GM23248 (cell line): Measurements from ENCODE around the gene KNSTRN. TPM values are rescaled to one million over a fixed set of nuclear protein-coding genes. Genes with fewer than 3 reads are reported as not detected.

ENCODE experiments used
- DNase-seq: peaks from one replicate; pipeline ENCODE4 v3.0.0-alpha.2; 2015
- H2AFZ ChIP-seq: fragments of 200-600 bp; sonication (generic); 2 replicates; pipeline ENCODE4 v1.6.1; 2016; ENCODE audit warnings: antibody characterized with exemption
- H3F3A ChIP-seq: fragments of 200-600 bp; sonication (generic); 2 replicates; pipeline ENCODE4 v1.6.1; 2016; ENCODE audit warnings: mild to moderate bottlenecking, antibody characterized with exemption, mixed run types; ENCODE audit not compliant: insufficient read depth
- H3K27ac ChIP-seq: fragments of 200-600 bp; sonication (generic); 2 replicates; pipeline ENCODE4 v1.5.1; 2016; ENCODE audit warnings: mild to moderate bottlenecking
- H3K27me3 ChIP-seq: fragments of 200-600 bp; sonication (generic); replicated peaks from 2 replicates; pipeline ENCODE4 v1.6.1; 2016; ENCODE audit warnings: mild to moderate bottlenecking; ENCODE audit not compliant: insufficient read depth
- H3K36me3 ChIP-seq: fragments of 200-600 bp; sonication (generic); 2 replicates; pipeline ENCODE4 v1.6.1; 2016; ENCODE audit warnings: low read depth, mild to moderate bottlenecking
- H3K4me1 ChIP-seq: fragments of 200-600 bp; sonication (generic); 2 replicates; pipeline ENCODE4 v1.6.1; 2016; ENCODE audit warnings: mild to moderate bottlenecking; ENCODE audit not compliant: insufficient read depth
- H3K4me2 ChIP-seq: fragments of 200-600 bp; sonication (generic); one replicate; pipeline ENCODE4 v1.6.1; 2016; ENCODE audit warnings: mild to moderate bottlenecking; ENCODE audit not compliant: unreplicated experiment
- H3K4me3 ChIP-seq: fragments of 200-600 bp; sonication (generic); 2 replicates; pipeline ENCODE4 v1.5.1; 2016; ENCODE audit warnings: mild to moderate bottlenecking
- H3K79me2 ChIP-seq: fragments of 200-600 bp; sonication (generic); 2 replicates; pipeline ENCODE4 v1.6.1; 2016; ENCODE audit warnings: mild to moderate bottlenecking; ENCODE audit not compliant: insufficient read depth
- H3K9ac ChIP-seq: fragments of 200-600 bp; sonication (generic); 2 replicates; pipeline ENCODE4 v1.6.1; 2016; ENCODE audit warnings: mild to moderate bottlenecking
- H3K9me2 ChIP-seq: fragments of 200-600 bp; sonication (generic); 2 replicates; pipeline ENCODE4 v1.6.1; 2016; ENCODE audit warnings: mixed run types, mild to moderate bottlenecking, moderate library complexity; ENCODE audit not compliant: insufficient read depth
- H3K9me3 ChIP-seq: fragments of 200-600 bp; sonication (generic); one replicate; pipeline ENCODE4 v1.6.1; 2017; ENCODE audit warnings: low read depth
- H4K20me1 ChIP-seq: fragments of 200-600 bp; sonication (generic); 2 replicates; pipeline ENCODE4 v1.6.0; 2016; ENCODE audit not compliant: insufficient read depth
- EZH2 ChIP-seq: fragments of 200-600 bp; sonication (generic); IDR thresholded peaks from 2 replicates; pipeline ENCODE4 v1.6.1; 2018; ENCODE audit warnings: antibody characterized with exemption, mild to moderate bottlenecking; ENCODE audit not compliant: insufficient read depth, poor library complexity, severe bottlenecking
- EZH2phosphoT487 ChIP-seq: fragments of 200-600 bp; sonication (generic); IDR thresholded peaks from 2 replicates; pipeline ENCODE4 v1.6.1; 2018; ENCODE audit warnings: antibody characterized with exemption, moderate library complexity, mild to moderate bottlenecking, low read depth; ENCODE audit not compliant: insufficient read depth
- WGBS, 2 experiments: methylation state at CpG; one replicate each; pipeline ENCODE4 v1.1.6; 2015 to 2017; ENCODE audit warnings: low lambda C conversion rate in 2 of 2, low coverage in 1 of 2; ENCODE audit errors: missing lambda C conversion rate in 2 of 2; 5-methylcytosine and 5-hydroxymethylcytosine counted together
- in situ Hi-C: fragments of 300-500 bp; cut with MboI; formaldehyde crosslinking; loops from 2 replicates; pipeline ENCODE4 v1.15.0; 2020
- polyA plus RNA-seq: library from polyadenylated mRNA; unstranded; fragments of >200 nt; fragmentation: Nextera tagmentation; extraction: Ambion mirVana; gene quantifications from 2 replicates; pipeline ENCODE4 v1.2.1, GENCODE V29; 2016
- total RNA-seq: library from RNA; depleted of rRNA; stranded (reverse); fragments of >200 nt; shearing (Covaris generic); gene quantifications from 2 replicates; pipeline ENCODE4 v1.2.3, GENCODE V29; 2014

Gene KNSTRN
- total and polyA plus RNA-seq, 2 experiments from 2014 or later = 31.1 to 37.7 TPM

GRCh38 chr15:40413036-40413435 is 30.5 kb downstream of the KNSTRN start:
- in situ Hi-C loops = no loop called here
- Histone ChIP-seq H3K27me3 (no peaks in the 10 kb centered on the region), H3K4me2 (no peak overlapping the region), H3K9ac (no peak overlapping the region), H3K9me3 (no peaks in the 10 kb centered on the region), H3K27ac (no peak overlapping the region), H3K4me3 (no peak overlapping the region), H3K9me2 (no peaks in the 10 kb centered on the region), H4K20me1 (no peaks in the 10 kb centered on the region), H3F3A (no peaks in the 10 kb centered on the region), H3K4me1 (no peaks in the 10 kb centered on the region), H3K79me2 (no peaks in the 10 kb centered on the region), H3K36me3 (peaks cover 15% of the 10 kb centered on the region; the same call in 1 of the 2 replicates), H2AFZ (no peak overlapping the region)
- no peak for TF ChIP-seq EZH2
- DNase-seq = no peak
- WGBS, 2 experiments = 84 to 86% methylated on average over 9 of the region's 9 CpGs

- no peak for DNase-seq
- H3K36me3 ChIP-seq = peaks cover 13% of the 10 kb centered on the region; the same call in 1 of the 2 replicates
- H3K27ac ChIP-seq = no peak overlapping the region
- H2AFZ ChIP-seq = no peak overlapping the region
- no peaks in the 10 kb centered on the region for H4K20me1 ChIP-seq
- in situ Hi-C loops = no loop called here
- H3K9me3 ChIP-seq = no peaks in the 10 kb centered on the region
- no peaks in the 10 kb centered on the region for H3K4me1 ChIP-seq
- TF ChIP-seq EZH2phosphoT487 (no peak), EZH2 (no peak)
- no peak overlapping the region for H3K4me3 ChIP-seq
- no peak overlapping the region for H3K4me2 ChIP-seq
- H3K9me2 ChIP-seq = no peaks in the 10 kb centered on the region
- H3F3A ChIP-seq = no peaks in the 10 kb centered on the region
- WGBS, 2 experiments = 94 to 98% methylated on average over 7 of the region's 7 CpGs
- H3K9ac ChIP-seq = no peak overlapping the region
- no peaks in the 10 kb centered on the region for H3K79me2 ChIP-seq
- no peaks in the 10 kb centered on the region for H3K27me3 ChIP-seq
Measured at GRCh38 chr15:40414816-40415215, 32.3 kb downstream of the KNSTRN start.

- H3K27ac ChIP-seq = no peak overlapping the region
- no peak overlapping the region for H3K4me3 ChIP-seq
- DNase-seq = no peak
- H3K36me3 ChIP-seq = peaks cover 13% of the 10 kb centered on the region; the same call in 1 of the 2 replicates
- H3K4me1 ChIP-seq = no peaks in the 10 kb centered on the region
- H3K79me2 ChIP-seq = no peaks in the 10 kb centered on the region
- no peak overlapping the region for H3K9ac ChIP-seq
- 92 to 97% methylated on average over 10 of the region's 10 CpGs for WGBS, 2 experiments
- no peaks in the 10 kb centered on the region for H4K20me1 ChIP-seq
- TF ChIP-seq EZH2phosphoT487 = no peak
- no peak for TF ChIP-seq EZH2
- H2AFZ ChIP-seq = no peak overlapping the region
- no peaks in the 10 kb centered on the region for H3K9me2 ChIP-seq
- no peaks in the 10 kb centered on the region for H3K9me3 ChIP-seq
- H3F3A ChIP-seq = no peaks in the 10 kb centered on the region; the same call in 1 of the 2 replicates
- H3K27me3 ChIP-seq = no peaks in the 10 kb centered on the region
- in situ Hi-C loops = no loop called here
- no peak overlapping the region for H3K4me2 ChIP-seq
Measured at GRCh38 chr15:40415226-40415625, 32.7 kb downstream of the KNSTRN start.

- Histone ChIP-seq H3K9me3 (no peaks in the 10 kb centered on the region), H3K36me3 (peaks cover 8% of the 10 kb centered on the region; the same call in 1 of the 2 replicates), H3F3A (peaks cover 8% of the 10 kb centered on the region), H3K4me3 (no peak overlapping the region), H3K9me2 (no peaks in the 10 kb centered on the region), H4K20me1 (no peaks in the 10 kb centered on the region), H3K4me1 (no peaks in the 10 kb centered on the region), H3K27ac (no peak overlapping the region), H3K79me2 (no peaks in the 10 kb centered on the region), H3K4me2 (no peak overlapping the region), H3K9ac (no peak overlapping the region), H2AFZ (no peak overlapping the region), H3K27me3 (no peaks in the 10 kb centered on the region)
- no peak for TF ChIP-seq EZH2
- no peak for TF ChIP-seq EZH2phosphoT487
- WGBS, 2 experiments = 90 to 95% methylated on average over 14 of the region's 14 CpGs
- DNase-seq = no peak
- in situ Hi-C loops = no loop called here
Measured at GRCh38 chr15:40416056-40416455, 33.5 kb downstream of the KNSTRN start.

- H3K9me2 ChIP-seq = no peaks in the 10 kb centered on the region
- DNase-seq = no peak
- H3K79me2 ChIP-seq = no peaks in the 10 kb centered on the region
- no peaks in the 10 kb centered on the region for H3K9me3 ChIP-seq
- no peak overlapping the region for H3K9ac ChIP-seq
- H3K4me2 ChIP-seq = no peak overlapping the region
- no peak overlapping the region for H3K27ac ChIP-seq
- peaks cover 4% of the 10 kb centered on the region; the same call in 1 of the 2 replicates for H3K36me3 ChIP-seq
- H3K27me3 ChIP-seq = no peaks in the 10 kb centered on the region
- H4K20me1 ChIP-seq = no peaks in the 10 kb centered on the region
- in situ Hi-C loops = no loop called here
- peaks cover 12% of the 10 kb centered on the region for H3F3A ChIP-seq
- H3K4me1 ChIP-seq = no peaks in the 10 kb centered on the region
- no peak overlapping the region for H3K4me3 ChIP-seq
- TF ChIP-seq EZH2phosphoT487 (no peak), EZH2 (no peak)
- H2AFZ ChIP-seq = no peak overlapping the region
- 95 to 98% methylated on average over 10 of the region's 10 CpGs for WGBS, 2 experiments
Measured at GRCh38 chr15:40418126-40418525, 35.6 kb downstream of the KNSTRN start.
